Fibroblast of lung (primary cell): ENCODE data around the gene CHRM4.

Experiments
- CTCF ChIP-seq, 2 donors: IDR thresholded peaks in 1 of 2; conservative IDR thresholded peaks in 1 of 2; 1 replicate in 1 of 2; 2 replicates in 1 of 2; pipeline ENCODE4 v1.5.1; 2011 to 2012; ENCODE audit warnings: low read length in 2 of 2, control low read depth in 1 of 2, inconsistent platforms in 1 of 2, low read depth in 1 of 2, mild to moderate bottlenecking in 1 of 2
- EZH2 ChIP-seq: IDR thresholded peaks from 2 replicates; pipeline ENCODE4 v1.5.1; 2012; ENCODE audit warnings: low read length, control low read depth, mild to moderate bottlenecking; ENCODE audit errors: missing control alignments

- TF ChIP-seq CTCF (conservative IDR thresholded peaks at IDR 0.05 in 1 of 2, IDR thresholded peaks at IDR 0.05 in 1 of 2; ENCODE audit: low read depth in 1 of 2, low read length in 2 of 2): peak; percentile 49 to 71
- TF ChIP-seq EZH2: no peak
Measured at GRCh38 chr11:46382646-46383403, 8.8 kb downstream of the CHRM4 start.
